Stimulated activated CD4-positive, alpha-beta T cell treated with anti-CD3 and anti-CD28 coated beads, Interleukin-2, amount 100 ng/mL, for 4 hours (primary cell): ENCODE measurements around the gene SIX6.

Source experiments
- DNase-seq: peaks from one replicate; pipeline ENCODE4 v3.0.0-alpha.2; 2020; ENCODE audit warnings: low read depth

Gene SIX6

DNA sequence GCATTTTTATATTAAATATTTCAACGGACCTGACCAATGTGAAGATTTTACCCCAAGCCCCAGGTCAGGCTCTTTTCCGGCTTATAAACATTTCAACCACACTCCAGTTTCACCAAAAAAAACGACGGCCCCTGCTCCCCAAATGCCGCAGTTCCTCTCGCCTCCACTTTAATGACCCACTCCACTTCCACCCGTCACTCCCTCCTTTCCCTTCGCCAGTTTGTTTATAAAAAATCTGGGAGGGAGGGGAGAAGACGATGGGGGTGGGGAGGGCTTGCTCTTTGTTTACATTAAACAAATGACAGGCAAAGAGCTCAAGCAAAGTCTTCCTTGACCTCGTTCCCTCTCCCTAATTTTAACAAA lies 5.4 kb downstream of the SIX6 start:
- DNase-seq: no peak

- DNase-seq: no peak
Measured at GRCh38 chr14:60514741-60515491, 6.0 kb downstream of the SIX6 start.

GRCh38 chr14:60515511-60516289 lies 6.8 kb downstream of the SIX6 start:
- DNase-seq: no peak

- no peak for DNase-seq
Measured at GRCh38 chr14:60532442-60532841, 23.5 kb downstream of the SIX6 start.

- DNase-seq: no peak
Measured at GRCh38 chr14:60537663-60538062, 28.7 kb downstream of the SIX6 start.

GRCh38 chr14:60544659-60545058 lies 35.7 kb downstream of the SIX6 start:
- DNase-seq: no peak

DNA sequence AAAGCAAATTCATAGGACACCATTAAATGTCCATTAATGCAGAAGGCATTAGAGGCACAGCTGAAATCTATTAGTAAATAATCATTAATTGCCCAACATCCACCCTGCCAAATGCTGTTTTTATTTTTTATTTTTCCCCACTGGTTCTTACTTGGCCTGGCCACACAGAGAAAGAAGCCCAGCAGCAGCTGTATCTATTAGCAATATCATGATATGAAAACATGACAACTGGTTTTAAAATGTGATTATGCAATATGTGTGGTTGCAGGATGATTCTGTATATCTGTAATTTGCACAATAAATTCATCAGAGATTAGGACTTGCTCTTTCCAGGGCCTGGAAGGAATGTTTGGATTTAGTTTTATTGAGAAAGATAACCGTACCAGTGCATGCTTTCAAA lies 44.9 kb downstream of the SIX6 start:
- no peak for DNase-seq

DNA sequence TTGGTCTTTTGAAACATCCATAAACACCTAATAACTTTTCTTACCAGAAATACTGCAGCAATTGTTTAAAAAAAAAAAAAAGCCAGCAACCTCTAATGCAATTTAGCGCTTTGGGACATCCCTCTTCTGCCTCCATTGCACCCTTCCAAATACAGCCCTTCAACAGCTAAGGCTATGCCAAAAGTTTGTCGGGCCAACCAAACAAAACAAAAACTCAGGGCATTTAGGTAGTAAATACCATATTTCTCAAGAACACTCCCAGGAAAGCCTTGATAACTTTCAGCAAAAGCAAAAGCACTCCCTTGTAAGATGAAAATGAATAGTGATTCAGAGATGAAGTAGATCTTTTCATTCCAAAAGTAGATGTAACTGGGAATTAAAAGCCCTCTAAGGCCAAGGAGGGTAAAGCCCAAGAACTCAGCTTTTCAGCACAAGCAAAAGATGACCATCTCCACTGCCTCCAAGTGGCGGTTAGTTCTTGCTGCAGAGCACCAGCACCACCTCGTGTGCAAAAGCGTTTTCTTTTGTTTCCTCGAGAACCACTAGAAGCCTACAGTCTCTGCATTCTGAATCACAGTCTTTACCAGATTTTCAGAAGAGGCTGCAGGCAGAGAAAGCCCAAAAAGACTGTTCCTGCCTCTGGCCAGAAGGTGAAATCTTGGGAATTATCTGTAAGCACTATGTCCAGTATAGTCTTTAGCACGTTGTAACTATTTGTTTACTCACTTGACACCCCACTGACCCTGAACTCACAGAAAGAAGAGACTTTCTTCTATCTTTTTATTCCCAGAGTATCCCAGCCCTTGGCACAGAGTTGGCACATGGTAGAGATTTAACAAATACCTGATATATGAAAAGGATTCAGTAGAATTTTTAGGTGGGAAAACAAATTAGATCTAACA lies 53.1 kb downstream of the SIX6 start:
- DNase-seq: no peak
